KMS-11 (cell line): ENCODE results near the gene ZMAT5.

Source experiments
- H2AFZ ChIP-seq: fragments of 200-600 bp; sonication (generic); 2 replicates; pipeline ENCODE4 v1.6.1; 2016; ENCODE audit warnings: antibody characterized with exemption, mixed run types, low read depth
- H3K27ac ChIP-seq: fragments of 200-600 bp; sonication (generic); 2 replicates; pipeline ENCODE4 v1.6.1; 2016; ENCODE audit warnings: mild to moderate bottlenecking, mixed run types
- H3K27me3 ChIP-seq: fragments of 200-600 bp; sonication (generic); 2 replicates; pipeline ENCODE4 v1.6.1; 2017; ENCODE audit warnings: mild to moderate bottlenecking, low read depth, mixed run types, moderate library complexity; ENCODE audit not compliant: insufficient read depth
- H3K36me3 ChIP-seq: fragments of 200-600 bp; sonication (generic); 2 replicates; pipeline ENCODE4 v1.6.1; 2017; ENCODE audit warnings: mild to moderate bottlenecking, mixed run types; ENCODE audit not compliant: insufficient read depth
- H3K4me1 ChIP-seq: fragments of 200-600 bp; sonication (generic); 2 replicates; pipeline ENCODE4 v1.6.1; 2016; ENCODE audit warnings: mild to moderate bottlenecking, low read depth, mixed run types; ENCODE audit not compliant: poor library complexity, severe bottlenecking
- H3K4me2 ChIP-seq: fragments of 200-600 bp; sonication (generic); 2 replicates; pipeline ENCODE4 v1.7.0; 2016; ENCODE audit warnings: mild to moderate bottlenecking, mixed run types
- H3K4me3 ChIP-seq: fragments of 200-600 bp; sonication (generic); IDR thresholded peaks from 2 replicates; pipeline ENCODE4 v1.6.1; 2017; ENCODE audit warnings: low read depth, low read length, mixed read lengths; ENCODE audit not compliant: insufficient read depth
- H3K79me2 ChIP-seq: fragments of 200-600 bp; sonication (generic); 2 replicates; pipeline ENCODE4 v1.6.1; 2016; ENCODE audit warnings: low read depth, mixed run types; ENCODE audit not compliant: insufficient read depth
- H3K9ac ChIP-seq: fragments of 200-600 bp; sonication (generic); 2 replicates; pipeline ENCODE4 v1.6.1; 2016; ENCODE audit warnings: mild to moderate bottlenecking, mixed run types
- H4K20me1 ChIP-seq: fragments of 200-600 bp; sonication (generic); 2 replicates; pipeline ENCODE4 v1.6.1; 2016; ENCODE audit warnings: mild to moderate bottlenecking, mixed run types; ENCODE audit not compliant: insufficient read depth
- CTCF ChIP-seq: fragments of 200-600 bp; sonication (generic); conservative IDR thresholded peaks from 2 replicates; pipeline ENCODE4 v1.6.1; 2017; ENCODE audit warnings: low read depth, mild to moderate bottlenecking, antibody characterized with exemption, low read length, moderate library complexity, mixed read lengths

Gene ZMAT5

GRCh38 chr22:29739346-29739875, 27.4 kb downstream of the ZMAT5 start:
- Histone ChIP-seq H3K27me3 (no peaks in the 10 kb centered on the region), H3K36me3 (no peaks in the 10 kb centered on the region), H3K4me1 (no peaks in the 10 kb centered on the region), H3K79me2 (no peaks in the 10 kb centered on the region), H3K9ac (no peak overlapping the region), H3K4me3 (no peak overlapping the region), H4K20me1 (no peaks in the 10 kb centered on the region), H3K4me2 (no peak overlapping the region), H2AFZ (no peak overlapping the region), H3K27ac (no peak overlapping the region)
- TF ChIP-seq CTCF, result no peak

DNA sequence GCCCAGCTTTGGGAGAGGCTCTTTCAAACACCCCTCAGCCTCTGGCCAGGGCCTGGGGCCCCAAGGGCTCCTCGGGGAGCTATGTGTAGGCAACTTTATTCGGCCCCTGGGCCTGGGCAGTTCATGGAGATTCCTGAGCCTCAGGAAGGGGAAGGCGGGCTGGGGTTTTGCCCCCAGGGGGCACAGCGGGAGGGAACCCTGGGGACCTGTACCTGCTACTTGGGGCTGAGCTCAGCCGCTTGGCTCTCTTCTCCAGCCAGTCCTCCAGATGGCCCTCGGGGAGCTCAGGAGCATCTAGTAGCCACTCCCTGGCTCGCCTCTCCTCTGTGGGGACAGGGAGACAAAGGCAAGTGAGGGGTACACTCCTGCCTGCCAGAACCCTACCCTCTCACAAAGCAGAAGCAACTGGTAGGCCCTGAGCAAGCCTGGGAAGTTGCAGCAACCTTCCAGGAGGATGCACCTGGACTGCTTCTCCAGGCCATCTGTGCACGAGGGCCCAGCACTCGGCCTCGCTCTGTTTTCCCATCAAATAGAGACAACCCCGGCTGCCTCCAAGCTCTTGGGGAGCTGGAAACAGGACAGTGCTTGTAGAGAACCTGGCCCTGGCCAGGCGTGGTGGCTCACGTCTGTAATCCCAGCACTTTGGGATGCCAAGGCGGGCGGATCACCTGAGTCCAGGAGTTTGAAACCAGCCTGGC, 28.5 kb downstream of the ZMAT5 start:
- no peaks in the 10 kb centered on the region for H3K27me3 ChIP-seq
- no peak overlapping the region for H3K4me2 ChIP-seq
- H3K36me3 ChIP-seq, result no peaks in the 10 kb centered on the region
- H3K4me3 ChIP-seq, result no peak overlapping the region
- H3K4me1 ChIP-seq, result no peaks in the 10 kb centered on the region
- TF ChIP-seq CTCF, result no peak
- H2AFZ ChIP-seq, result no peak overlapping the region
- no peaks in the 10 kb centered on the region for H3K79me2 ChIP-seq
- H3K27ac ChIP-seq, result no peak overlapping the region
- no peak overlapping the region for H3K9ac ChIP-seq
- no peaks in the 10 kb centered on the region for H4K20me1 ChIP-seq

GRCh38 chr22:29737251-29738117, 29.3 kb downstream of the ZMAT5 start:
- no peaks in the 10 kb centered on the region for H3K79me2 ChIP-seq
- no peak overlapping the region for H3K4me2 ChIP-seq
- no peak overlapping the region for H3K9ac ChIP-seq
- no peak overlapping the region for H3K27ac ChIP-seq
- no peak overlapping the region for H3K4me3 ChIP-seq
- H4K20me1 ChIP-seq, result no peaks in the 10 kb centered on the region
- no peaks in the 10 kb centered on the region for H3K36me3 ChIP-seq
- TF ChIP-seq CTCF, result no peak
- H2AFZ ChIP-seq, result no peak overlapping the region
- H3K4me1 ChIP-seq, result no peaks in the 10 kb centered on the region
- H3K27me3 ChIP-seq, result no peaks in the 10 kb centered on the region

GRCh38 chr22:29735416-29735815, 31.4 kb downstream of the ZMAT5 start:
- H4K20me1 ChIP-seq, result no peaks in the 10 kb centered on the region
- H3K4me1 ChIP-seq, result no peaks in the 10 kb centered on the region
- no peak overlapping the region for H3K4me2 ChIP-seq
- H3K79me2 ChIP-seq, result no peaks in the 10 kb centered on the region
- no peak overlapping the region for H2AFZ ChIP-seq
- H3K4me3 ChIP-seq, result no peak overlapping the region
- no peaks in the 10 kb centered on the region for H3K36me3 ChIP-seq
- TF ChIP-seq CTCF, result no peak
- H3K9ac ChIP-seq, result no peak overlapping the region
- H3K27me3 ChIP-seq, result no peaks in the 10 kb centered on the region
- H3K27ac ChIP-seq, result no peak overlapping the region
